A549 (cell line): ENCODE results near the gene DUSP11. TPM values are rescaled to one million over a fixed set of nuclear protein-coding genes. Genes with fewer than 3 reads are reported as not detected.

Experiments used
- ATAC-seq, 2 experiments: fragments of 200-7000 bp in 1 of 2; fragments of >200 bp in 1 of 2; cut with Nextera tagmentation in 1 of 2; cut with Tn5 transposase in 1 of 2; 3 replicates each; pipeline versions ENCODE4 v1.8.0 to v1.9.1; 2018 to 2020; ENCODE audit warnings: mild to moderate bottlenecking in 1 of 2, moderate library complexity in 1 of 2
- CTCF ChIA-PET: fragments of 300-600 bp; sonication (Branson Sonifier 250); formaldehyde crosslinking; extraction: SDS; loops from one replicate; lab custom pipeline; 2021; ENCODE audit warnings: antibody characterized with exemption, inconsistent platforms; lab: Yijun Ruan, JAX
- POLR2A ChIA-PET: fragments of 350-600 bp; formaldehyde crosslinking; extraction: SDS; loops from one replicate; lab custom pipeline; 2021; ENCODE audit warnings: antibody characterized with exemption, inconsistent platforms; lab: Yijun Ruan, JAX
- DNase-seq, 2 experiments: peaks; one replicate each; pipeline versions ENCODE4 v3.0.0 to v3.0.0-alpha.2; 2011 to 2016; ENCODE audit warnings: low read depth in 1 of 2, low spot score in 1 of 2
- FAIRE-seq: peaks from 2 replicates; lab custom pipeline; 2011; peaks lifted over from hg19 to GRCh38; lab: Jason Lieb, UNC
- H3K27ac ChIP-seq, 2 experiments: fragments of >200 bp; sonication (Bioruptor Twin); formaldehyde crosslinking; 3 replicates each; pipeline ENCODE4 v1.5.1; 2016 to 2017
- H3K4me1 ChIP-seq: fragments of >200 bp; sonication (Bioruptor Twin); formaldehyde crosslinking; 3 replicates; pipeline ENCODE4 v1.6.1; 2016
- H3K4me2 ChIP-seq: fragments of >200 bp; sonication (Bioruptor Twin); formaldehyde crosslinking; 3 replicates; pipeline ENCODE4 v1.6.1; 2016
- H3K4me3 ChIP-seq: fragments of >200 bp; sonication (Bioruptor Twin); formaldehyde crosslinking; 3 replicates; pipeline ENCODE4 v1.5.1; 2016
- H3K9me3 ChIP-seq: fragments of >200 bp; sonication (Bioruptor Twin); formaldehyde crosslinking; 3 replicates; pipeline ENCODE4 v1.6.1; 2016
- ATOH8 ChIP-seq: fragments of 250-450 bp; sonication (Bioruptor Pico); IDR thresholded peaks from 2 replicates; pipeline ENCODE4 v1.5.0; 2020; ENCODE audit warnings: low read depth, mild to moderate bottlenecking, moderate library complexity
- BCL3 ChIP-seq: fragments of >200 bp; sonication (Bioruptor Twin); formaldehyde crosslinking; IDR thresholded peaks from 3 replicates; pipeline ENCODE4 v1.6.1; 2016
- CBX8 ChIP-seq: fragments of 200-600 bp; sonication (generic); IDR thresholded peaks from 2 replicates; pipeline ENCODE4 v1.6.1; 2016
- CEBPB ChIP-seq, 2 experiments: fragments of >200 bp in 1 of 2; sonication (Bioruptor Twin) in 1 of 2; formaldehyde crosslinking in 1 of 2; IDR thresholded peaks; 2 replicates each; pipeline ENCODE4 v1.6.1; 2012 to 2016
- CHD4 ChIP-seq: fragments of 200-600 bp; sonication (generic); IDR thresholded peaks from 2 replicates; pipeline ENCODE4 v1.6.1; 2016; ENCODE audit warnings: antibody characterized with exemption, mild to moderate bottlenecking, borderline replicate concordance
- FOSB ChIP-seq: fragments of 250-450 bp; sonication (Bioruptor Pico); IDR thresholded peaks from 2 replicates; pipeline ENCODE4 v1.5.0; 2020; ENCODE audit warnings: mild to moderate bottlenecking, moderate library complexity
- FOSL2 ChIP-seq, 2 experiments: fragments of 450-650 bp in 1 of 2; fragments of >200 bp in 1 of 2; sonication (Bioruptor Twin) in 1 of 2; formaldehyde crosslinking; IDR thresholded peaks; 2 replicates each; pipeline versions ENCODE4 v1.5.0 to v1.6.1; 2016 to 2020; ENCODE audit warnings: mild to moderate bottlenecking in 1 of 2, moderate library complexity in 1 of 2
- FOXS1 ChIP-seq: fragments of 250-450 bp; sonication (Bioruptor Pico); IDR thresholded peaks from 2 replicates; pipeline ENCODE4 v1.5.0; 2020; ENCODE audit warnings: mild to moderate bottlenecking, moderate library complexity
- GATA3 ChIP-seq: IDR thresholded peaks from 2 replicates; pipeline ENCODE4 v1.6.1; 2012; ENCODE audit warnings: borderline replicate concordance
- HDAC2 ChIP-seq: fragments of 200-600 bp; sonication (generic); IDR thresholded peaks from 2 replicates; pipeline ENCODE4 v1.6.1; 2016
- HEYL ChIP-seq: fragments of 250-450 bp; sonication (Bioruptor Pico); IDR thresholded peaks from 2 replicates; pipeline ENCODE4 v1.8.0; 2021; ENCODE audit warnings: mild to moderate bottlenecking, moderate library complexity
- HOXB13 ChIP-seq: fragments of 250-450 bp; sonication (Bioruptor Pico); IDR thresholded peaks from 2 replicates; pipeline ENCODE4 v1.5.0; 2020; ENCODE audit warnings: low read depth, mild to moderate bottlenecking, moderate library complexity
- HOXB5 ChIP-seq: fragments of 250-450 bp; sonication (Bioruptor Pico); IDR thresholded peaks from 2 replicates; pipeline ENCODE4 v1.5.0; 2020; ENCODE audit warnings: mild to moderate bottlenecking, moderate library complexity
- JUN ChIP-seq, 2 experiments: fragments of >200 bp; sonication (Bioruptor Twin); formaldehyde crosslinking; IDR thresholded peaks; 2 replicates in 1 of 2; 3 replicates in 1 of 2; pipeline ENCODE4 v1.6.1; 2016 to 2017
- JUNB ChIP-seq: fragments of >200 bp; sonication (Bioruptor Twin); formaldehyde crosslinking; IDR thresholded peaks from 2 replicates; pipeline ENCODE4 v1.6.1; 2016
- KDM1A ChIP-seq: fragments of 200-600 bp; sonication (generic); IDR thresholded peaks from 2 replicates; pipeline ENCODE4 v1.6.1; 2016; ENCODE audit warnings: low read depth, mild to moderate bottlenecking
- KDM5A ChIP-seq: fragments of 200-600 bp; sonication (generic); IDR thresholded peaks from 2 replicates; pipeline ENCODE4 v1.6.1; 2016; ENCODE audit warnings: antibody characterized with exemption, mild to moderate bottlenecking
- MAFK ChIP-seq: fragments of 450-650 bp; IDR thresholded peaks from 2 replicates; pipeline ENCODE4 v1.6.1; 2014; ENCODE audit not compliant: partially characterized antibody
- MAX ChIP-seq: IDR thresholded peaks from 2 replicates; pipeline ENCODE4 v1.6.1; 2012
- MYC ChIP-seq: IDR thresholded peaks from 2 replicates; pipeline ENCODE4 v1.6.1; 2012; ENCODE audit warnings: mild to moderate bottlenecking, inconsistent platforms, low read length, improper control_type of control experiment, borderline replicate concordance
- NPAS2 ChIP-seq: fragments of 250-450 bp; sonication (Bioruptor Pico); IDR thresholded peaks from 2 replicates; pipeline ENCODE4 v1.8.0; 2022; ENCODE audit warnings: mild to moderate bottlenecking, moderate library complexity, borderline replicate concordance
- POLR2A ChIP-seq: IDR thresholded peaks from 2 replicates; pipeline ENCODE4 v1.6.1; 2012; ENCODE audit warnings: mild to moderate bottlenecking, low read length
- POLR2AphosphoS2 ChIP-seq: conservative IDR thresholded peaks from 2 replicates; pipeline ENCODE4 v1.6.1; 2012; ENCODE audit warnings: low read length, improper control_type of control experiment, inconsistent platforms
- RAD21 ChIP-seq, 2 experiments: fragments of >200 bp in 1 of 2; sonication (Bioruptor Twin) in 1 of 2; formaldehyde crosslinking in 1 of 2; IDR thresholded peaks in 1 of 2; conservative IDR thresholded peaks in 1 of 2; 2 replicates in 1 of 2; 3 replicates in 1 of 2; pipeline ENCODE4 v1.6.1; 2012 to 2018; ENCODE audit warnings: inconsistent platforms in 1 of 2
- RARB ChIP-seq: fragments of 250-450 bp; sonication (Bioruptor Pico); IDR thresholded peaks from 2 replicates; pipeline ENCODE4 v1.8.0; 2021; ENCODE audit warnings: mild to moderate bottlenecking, moderate library complexity
- RCOR1 ChIP-seq: fragments of 150-350 bp; IDR thresholded peaks from 2 replicates; pipeline ENCODE4 v1.6.1; 2014; ENCODE audit warnings: antibody characterized with exemption, low read length, low read depth
- RFX5 ChIP-seq: fragments of 450-650 bp; IDR thresholded peaks from 2 replicates; pipeline ENCODE4 v1.7.1; 2014; ENCODE audit warnings: antibody characterized with exemption, mild to moderate bottlenecking, moderate library complexity
- USF2 ChIP-seq: fragments of 450-650 bp; IDR thresholded peaks from 2 replicates; pipeline ENCODE4 v1.6.1; 2014; ENCODE audit warnings: antibody characterized with exemption
- ZC3H11A ChIP-seq: fragments of 450-650 bp; IDR thresholded peaks from 2 replicates; pipeline ENCODE4 v1.6.1; 2014; ENCODE audit warnings: antibody characterized with exemption, mild to moderate bottlenecking
- ZNF302 ChIP-seq: fragments of 250-450 bp; sonication (Bioruptor Pico); IDR thresholded peaks from 2 replicates; pipeline ENCODE4 v1.9.0; 2021; ENCODE audit warnings: inconsistent platforms, mild to moderate bottlenecking, moderate library complexity
- ZSCAN20 ChIP-seq: fragments of 250-450 bp; sonication (Bioruptor Pico); IDR thresholded peaks from 2 replicates; pipeline ENCODE4 v1.8.0; 2022; ENCODE audit warnings: mild to moderate bottlenecking, moderate library complexity
- WGBS: methylation state at CpG from one replicate; pipeline ENCODE4 v1.1.6; 2017; ENCODE audit errors: missing lambda C conversion rate; 5-methylcytosine and 5-hydroxymethylcytosine counted together
- polyA plus RNA-seq, 4 experiments: library from polyadenylated mRNA; depleted of rRNA in 3 of 4; stranded (reverse); fragments of >200 nt; fragmentation: RNase III in 1 of 4; extraction: RNeasy Plus Mini Kit Qiagen cat#74134 plus additional on column Dnase treatment in 1 of 4; gene quantifications; 2 replicates in 3 of 4; 3 replicates in 1 of 4; pipeline ENCODE4 v1.2.3, GENCODE V29; 2011 to 2017

DUSP11 gene
- polyA plus RNA-seq, 2 of the 4 experiments (the other 2 are of a cell fraction) = 26.2 to 54.8 TPM

- ChIA-PET POLR2A (interaction anchor here (1.2 to 1.5 kb wide), 4 partner anchors 24 to 722 kb away, joined by 3 to 8 read pairs (median 6); partner anchors contain the start of gene ALMS1), CTCF (interaction anchor here (1.4 kb wide), 1 partner anchor 45 kb away, joined by 4 read pairs; no protein-coding TSS in a partner anchor)
Observed at GRCh38 chr2:73736378-73736777, 43.5 kb downstream of the DUSP11 start.

GRCh38 chr2:73730810-73731209 lies 49.1 kb downstream of the DUSP11 start:
- FAIRE-seq (no peak), ATAC-seq (no peak), DNase-seq (no peak)
- H3K4me3 ChIP-seq = no peak overlapping the region
- CTCF ChIA-PET = interaction anchor here (1.0 kb wide), 1 partner anchor 48 kb away, joined by 3 read pairs; no protein-coding TSS in a partner anchor
- POLR2A ChIA-PET = no interaction called here
- no peak overlapping the region for H3K4me2 ChIP-seq
- no peaks in the 10 kb centered on the region for H3K9me3 ChIP-seq
- WGBS = 90% methylated on average over 4 of the region's 4 CpGs
- no peak for TF ChIP-seq GATA3
- no peak for TF ChIP-seq BCL3
- no peak for TF ChIP-seq RAD21 (conservative IDR thresholded peaks at IDR 0.05 in 1 of 2, IDR thresholded peaks at IDR 0.05 in 1 of 2)
- no peak for TF ChIP-seq NPAS2
- TF ChIP-seq JUN (IDR thresholded peaks at IDR 0.05) = no peak
- no peak for TF ChIP-seq FOSB (CRISPR knock-in tag)
- no peak overlapping the region for H3K27ac ChIP-seq
- H3K4me1 ChIP-seq = peaks cover 4% of the 10 kb centered on the region

More at GRCh38 chr2:73736378-73736777, 43.5 kb downstream of the DUSP11 start:
- no peak for TF ChIP-seq MYC
- no peak for TF ChIP-seq FOSB (CRISPR knock-in tag)
- no peak for TF ChIP-seq CBX8
- TF ChIP-seq FOSL2 (IDR thresholded peaks at IDR 0.05) = no peak
- TF ChIP-seq FOSL2 (CRISPR knock-in tag; IDR thresholded peaks at IDR 0.05) = no peak
- TF ChIP-seq RCOR1 = no peak
- TF ChIP-seq RFX5 = no peak
- no peak for TF ChIP-seq JUNB
- TF ChIP-seq KDM5A = no peak
- TF ChIP-seq POLR2AphosphoS2 = no peak
- TF ChIP-seq RAD21 (conservative IDR thresholded peaks at IDR 0.05 in 1 of 2, IDR thresholded peaks at IDR 0.05 in 1 of 2) = no peak
- TF ChIP-seq MAFK = no peak
- TF ChIP-seq HDAC2 = no peak
- TF ChIP-seq JUN (IDR thresholded peaks at IDR 0.05) = no peak
- no peak for TF ChIP-seq HEYL
- no peak for TF ChIP-seq ATOH8
- peak overlapping the region; percentile 82 for H3K4me2 ChIP-seq
- no peak for FAIRE-seq
- H3K4me3 ChIP-seq = peak overlapping the region; percentile 65
- 6% methylated on average over 8 of the region's 8 CpGs for WGBS
- peaks cover 12% of the 10 kb centered on the region for H3K4me1 ChIP-seq
- no peak for DNase-seq
- H3K9me3 ChIP-seq = peaks cover 9% of the 10 kb centered on the region; the same call in 1 of the 3 replicates
- peak overlapping the region; percentile 69 to 86 for H3K27ac ChIP-seq
- peak in 1 of 2 experiments; percentile 17; a peak in 3 of 6 replicates for ATAC-seq

- DNase-seq (no peak), ATAC-seq (no peak; a peak in 1 of 6 replicates)
- ChIA-PET POLR2A (interaction anchor here (1.3 kb wide), 1 partner anchor 9 kb away, joined by 7 read pairs; the partner anchor contains the start of gene TPRKB), CTCF (interaction anchor here (0.6 kb wide), 1 partner anchor 25 kb away, joined by 4 read pairs; no protein-coding TSS in a partner anchor)
- no peak for TF ChIP-seq KDM1A
- TF ChIP-seq, all 56 proteins: peak for 0
- FAIRE-seq = no peak
- Histone ChIP-seq H3K4me2 (no peak overlapping the region), H3K4me3 (no peak overlapping the region), H3K4me1 (no peaks in the 10 kb centered on the region), H3K27ac (no peak overlapping the region), H3K9me3 (no peaks in the 10 kb centered on the region)
- WGBS = 87% methylated on average over 4 of the region's 4 CpGs
Observed at GRCh38 chr2:73728711-73729110, 51.2 kb downstream of the DUSP11 start.

GRCh38 chr2:73728043-73728442 lies 51.9 kb downstream of the DUSP11 start:
- Histone ChIP-seq H3K9me3 (no peaks in the 10 kb centered on the region), H3K27ac (no peak overlapping the region), H3K4me2 (no peak overlapping the region), H3K4me1 (no peaks in the 10 kb centered on the region), H3K4me3 (no peak overlapping the region)
- WGBS = 87% methylated on average over 3 of the region's 3 CpGs
- DNase-seq (no peak), ATAC-seq (peak in 1 of 2 experiments; percentile 44; a peak in 2 of 6 replicates), FAIRE-seq (no peak)
- POLR2A ChIA-PET = no interaction called here
- CTCF ChIA-PET = no interaction called here
- TF ChIP-seq CBX8 = no peak
- no peak for TF ChIP-seq RARB (CRISPR knock-in tag)
- no peak for TF ChIP-seq HOXB5 (CRISPR knock-in tag)
- TF ChIP-seq POLR2A = no peak
- TF ChIP-seq ZSCAN20 (CRISPR knock-in tag) = no peak
- no peak for TF ChIP-seq ZNF302 (CRISPR knock-in tag)
- TF ChIP-seq MAX = no peak
- TF ChIP-seq CEBPB (IDR thresholded peaks at IDR 0.05) = no peak
- no peak for TF ChIP-seq RFX5
- no peak for TF ChIP-seq HOXB13 (CRISPR knock-in tag)
- no peak for TF ChIP-seq FOXS1 (CRISPR knock-in tag)
- TF ChIP-seq MYC = no peak
- no peak for TF ChIP-seq ZC3H11A
- no peak for TF ChIP-seq CHD4
- no peak for TF ChIP-seq USF2
